HK-2 (cell line): ENCODE data around the gene CLEC5A.
"Not testable (repeated sequence)": the region's sequence is repeated elsewhere in the genome, so short reads cannot be mapped to it uniquely, and the experiment has no call there.

Source experiments
- DNase-seq: peaks from one replicate; pipeline ENCODE4 v3.0.0-alpha.2; 2018; ENCODE audit not compliant: unreplicated experiment

Gene CLEC5A

GRCh38 chr7:141949021-141949420 is 2.2 kb upstream of the CLEC5A start:
- no peak for DNase-seq

- no peak for DNase-seq
Observed at GRCh38 chr7:141945356-141945755, 1.4 kb downstream of the CLEC5A start.

GRCh38 chr7:141944811-141945210 is 2.0 kb downstream of the CLEC5A start:
- no peak for DNase-seq

- DNase-seq = no peak
Observed at GRCh38 chr7:141943846-141944245, 2.9 kb downstream of the CLEC5A start.

GRCh38 chr7:141941075-141941474 is 5.7 kb downstream of the CLEC5A start:
- DNase-seq = no peak

DNA sequence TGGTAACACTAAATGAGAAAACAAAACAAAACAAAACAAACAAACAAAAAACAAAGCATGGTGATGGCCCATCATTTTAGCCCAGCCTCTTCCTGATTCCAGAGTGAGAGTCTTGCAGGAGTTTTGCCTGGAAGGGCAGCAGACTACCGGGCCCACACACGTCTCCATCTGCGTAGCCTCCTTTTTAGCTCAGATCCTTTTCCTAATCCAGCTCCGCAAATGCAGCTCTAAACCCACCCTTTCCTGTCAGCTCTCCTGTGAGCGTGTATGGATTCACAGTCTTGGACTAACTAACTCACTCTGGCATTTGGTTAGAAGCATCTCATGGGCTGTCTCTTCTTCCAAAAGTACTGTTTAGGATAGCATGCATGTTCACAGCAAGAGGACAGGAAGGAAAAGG is 16.6 kb downstream of the CLEC5A start:
- no peak for DNase-seq

- no peak for DNase-seq
Observed at GRCh38 chr7:141928845-141929195, 18.0 kb downstream of the CLEC5A start.

- DNase-seq = no peak
Observed at GRCh38 chr7:141928146-141928844, 18.5 kb downstream of the CLEC5A start.

DNA sequence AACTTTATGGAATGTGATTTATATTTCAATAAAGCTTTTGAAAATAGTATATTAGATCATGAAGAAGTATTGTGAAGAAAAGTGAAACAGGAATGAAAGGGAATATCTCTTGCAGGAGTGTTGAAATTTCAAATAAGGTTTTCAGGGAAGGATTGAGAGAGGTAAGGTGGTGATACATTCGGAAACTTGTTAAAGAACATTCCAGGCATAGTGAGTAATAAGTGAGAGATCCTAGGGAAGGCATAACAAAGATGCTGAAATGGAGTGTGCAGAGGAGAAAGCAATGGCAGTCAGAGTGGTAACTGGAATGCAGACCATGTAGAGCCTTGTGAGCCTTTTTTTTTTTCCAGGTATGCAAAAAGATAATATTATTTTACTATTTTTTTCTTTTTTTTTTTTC is 26.5 kb downstream of the CLEC5A start:
- no peak for DNase-seq

DNA sequence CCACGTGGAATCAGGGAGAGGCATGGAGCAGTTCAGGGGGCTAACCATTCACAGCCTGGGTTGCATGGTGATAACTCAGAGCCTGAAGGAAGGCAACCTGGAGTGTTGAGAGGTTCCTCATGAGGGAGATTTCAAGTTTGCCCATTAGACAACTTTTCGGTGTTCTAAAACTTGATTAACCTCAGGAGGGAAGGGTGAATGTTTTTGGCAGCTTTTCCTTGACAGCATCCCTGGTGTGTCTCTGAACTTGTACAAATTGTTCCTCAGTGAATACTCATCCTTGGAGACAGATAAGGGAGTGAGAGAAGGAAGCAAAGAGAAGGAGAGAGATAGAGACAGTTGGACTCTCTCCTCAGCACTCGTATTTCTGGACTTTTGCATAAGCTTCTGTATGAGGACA is 30.7 kb downstream of the CLEC5A start, which contains the start of gene OR9A4:
Gene OR9A4 (plus strand): TSS at position 301 of the 400 bp plus-strand sequence. CDS start 2,477 bp downstream, outside the sequence.
- DNase-seq = no peak

GRCh38 chr7:141915565-141915964 is 31.2 kb downstream of the CLEC5A start:
- DNase-seq = no peak

GRCh38 chr7:141911391-141911790 is 35.4 kb downstream of the CLEC5A start:
- no peak for DNase-seq

GRCh38 chr7:141906285-141906684 is 40.5 kb downstream of the CLEC5A start:
- DNase-seq = no peak

- DNase-seq = not testable (repeated sequence)
Observed at GRCh38 chr7:141899366-141899765, 47.4 kb downstream of the CLEC5A start.

- DNase-seq = no peak
Observed at GRCh38 chr7:141891336-141891735, 55.4 kb downstream of the CLEC5A start.

GRCh38 chr7:141889321-141889720 is 57.5 kb downstream of the CLEC5A start:
- no peak for DNase-seq

GRCh38 chr7:141884539-141885225 is 62.1 kb downstream of the CLEC5A start:
- DNase-seq = no peak

DNA sequence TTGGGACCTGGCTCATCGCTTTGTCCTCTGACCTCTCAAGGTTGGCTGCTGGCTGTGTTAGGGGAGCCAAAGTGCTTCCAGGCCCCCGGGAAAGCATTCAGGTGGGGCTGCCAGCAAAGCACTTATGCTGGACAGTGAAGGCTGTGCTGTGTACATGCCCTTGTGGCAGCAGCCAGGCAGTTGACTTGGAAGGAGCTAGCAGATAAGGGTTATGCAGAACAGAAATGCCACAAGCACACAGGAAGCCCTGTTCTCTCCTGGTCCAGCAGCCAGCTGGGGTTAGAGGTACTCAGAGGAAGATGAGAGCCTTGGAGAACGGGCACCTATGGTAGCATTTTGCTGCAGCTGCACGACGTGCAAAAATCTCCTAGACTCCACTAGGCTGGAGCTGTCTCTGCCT is 65.8 kb downstream of the CLEC5A start:
- DNase-seq = no peak

DNA sequence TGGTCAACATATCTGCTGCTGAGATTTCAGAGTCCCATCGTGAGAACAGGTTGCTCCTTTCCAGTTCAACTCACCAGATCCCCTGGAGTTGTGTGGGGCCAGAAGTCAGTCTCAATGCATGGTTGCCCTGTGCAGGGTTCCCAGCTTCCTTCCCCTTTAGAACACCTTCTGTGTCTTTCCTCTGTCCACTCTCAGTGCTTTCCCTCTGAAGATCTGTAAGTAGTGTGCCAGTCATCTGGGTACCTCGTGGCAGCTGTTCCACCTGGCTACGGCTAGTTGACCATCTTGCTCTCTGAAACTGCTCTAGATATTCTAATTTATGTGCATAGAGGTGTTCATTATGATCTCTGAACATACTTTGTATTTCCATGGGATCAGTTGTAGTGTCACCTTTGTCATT is 69.4 kb downstream of the CLEC5A start:
- no peak for DNase-seq
